AG09309 (cell line): ENCODE results near the gene SGF29.
"Not testable (repeated sequence)": the region's sequence is repeated elsewhere in the genome, so short reads cannot be mapped to it uniquely, and the experiment has no call there.

Source experiments
- DNase-seq: peaks from one replicate; pipeline ENCODE4 v3.0.0-alpha.2; 2010; ENCODE audit warnings: low read depth
- H3K4me3 ChIP-seq: 2 replicates; pipeline ENCODE4 v1.5.1; 2011; ENCODE audit warnings: mild to moderate bottlenecking, low read depth, low read length, moderate library complexity; ENCODE audit not compliant: control insufficient read depth
- TF ChIP-seq, protein P1 (sequence below): IDR thresholded peaks from 2 replicates; pipeline ENCODE4 v1.5.1; 2011; ENCODE audit warnings: mild to moderate bottlenecking, low read depth, low read length, inconsistent platforms; ENCODE audit not compliant: insufficient read depth, control insufficient read depth; ENCODE audit errors: missing control alignments

The SGF29 gene

DNA sequence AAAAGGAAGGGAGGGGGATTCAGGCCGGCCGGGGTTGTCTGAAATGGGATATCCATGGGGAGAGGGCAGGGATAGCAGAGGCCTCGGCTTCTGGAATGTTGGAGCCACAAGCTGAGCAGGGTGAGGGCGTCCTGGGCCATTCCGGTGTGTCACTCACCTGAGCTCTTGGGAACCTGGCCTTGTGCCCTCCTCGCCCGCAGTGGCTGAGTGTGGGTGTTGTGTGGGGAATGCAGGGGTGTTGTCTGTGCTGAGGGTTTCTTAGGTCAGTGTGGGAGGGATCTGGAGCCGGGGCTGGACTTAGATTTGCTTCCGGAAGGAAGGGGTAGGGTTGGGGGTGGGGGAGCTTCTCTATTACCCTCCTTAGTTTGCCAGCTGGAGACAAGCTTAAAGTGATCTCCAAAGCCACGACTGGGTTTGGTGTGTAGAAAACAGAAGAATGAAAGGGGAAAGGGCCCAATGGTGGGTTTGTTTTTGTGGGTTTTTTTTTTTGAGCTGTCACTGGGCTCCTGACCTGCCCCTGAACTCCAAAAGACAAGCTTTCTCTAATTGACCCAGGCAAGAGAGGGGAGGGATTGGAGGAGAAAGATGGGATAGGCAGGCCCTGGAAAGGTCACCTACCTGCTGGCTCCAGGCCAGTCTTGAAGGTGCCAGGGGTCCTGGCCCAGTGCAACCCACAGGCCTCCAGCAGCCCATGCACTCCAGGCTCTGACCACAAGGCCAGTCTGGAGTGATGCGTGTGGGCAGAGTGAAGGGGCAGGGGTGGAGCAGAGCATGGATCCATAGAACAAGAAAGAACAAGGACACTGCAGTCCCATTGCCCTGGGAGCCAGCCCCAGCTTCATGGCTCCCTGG lies 43.3 kb downstream of the SGF29 start, which contains the start of gene SULT1A2:
Gene SULT1A2 (minus strand): TSS at position 211 of the 852 bp plus-strand sequence. CDS start 1,120 bp downstream, outside the sequence.
- TF ChIP-seq, protein P1, sequence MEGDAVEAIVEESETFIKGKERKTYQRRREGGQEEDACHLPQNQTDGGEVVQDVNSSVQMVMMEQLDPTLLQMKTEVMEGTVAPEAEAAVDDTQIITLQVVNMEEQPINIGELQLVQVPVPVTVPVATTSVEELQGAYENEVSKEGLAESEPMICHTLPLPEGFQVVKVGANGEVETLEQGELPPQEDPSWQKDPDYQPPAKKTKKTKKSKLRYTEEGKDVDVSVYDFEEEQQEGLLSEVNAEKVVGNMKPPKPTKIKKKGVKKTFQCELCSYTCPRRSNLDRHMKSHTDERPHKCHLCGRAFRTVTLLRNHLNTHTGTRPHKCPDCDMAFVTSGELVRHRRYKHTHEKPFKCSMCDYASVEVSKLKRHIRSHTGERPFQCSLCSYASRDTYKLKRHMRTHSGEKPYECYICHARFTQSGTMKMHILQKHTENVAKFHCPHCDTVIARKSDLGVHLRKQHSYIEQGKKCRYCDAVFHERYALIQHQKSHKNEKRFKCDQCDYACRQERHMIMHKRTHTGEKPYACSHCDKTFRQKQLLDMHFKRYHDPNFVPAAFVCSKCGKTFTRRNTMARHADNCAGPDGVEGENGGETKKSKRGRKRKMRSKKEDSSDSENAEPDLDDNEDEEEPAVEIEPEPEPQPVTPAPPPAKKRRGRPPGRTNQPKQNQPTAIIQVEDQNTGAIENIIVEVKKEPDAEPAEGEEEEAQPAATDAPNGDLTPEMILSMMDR = no peak
- no peak for DNase-seq

DNA sequence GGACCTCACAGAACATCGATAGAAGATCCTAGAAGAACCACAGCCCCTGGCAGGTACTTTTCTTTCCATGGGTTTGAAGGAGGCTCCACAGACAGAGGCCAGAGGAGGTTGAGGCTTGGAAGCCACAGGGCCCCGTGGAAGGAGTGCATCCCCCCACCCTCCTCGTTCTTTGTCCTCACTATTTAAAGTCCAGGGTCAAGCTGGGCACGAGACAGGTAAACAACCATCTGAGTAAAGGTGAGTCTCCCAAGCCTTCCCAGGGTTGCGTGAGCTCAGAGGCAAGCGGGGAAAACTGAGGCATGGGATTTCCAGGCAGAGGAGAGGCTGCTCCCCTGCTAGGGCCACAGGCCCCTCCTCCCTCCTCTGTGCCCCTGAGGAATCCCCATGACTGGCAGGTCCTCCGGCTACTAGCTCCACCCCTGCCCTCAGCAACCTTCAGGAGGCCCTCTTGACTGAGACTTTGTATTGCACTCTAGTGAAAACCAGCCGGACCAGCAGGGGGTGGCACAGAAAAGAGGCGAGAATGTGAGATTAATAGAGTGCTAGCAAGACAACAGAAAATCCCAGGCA lies 44.1 kb downstream of the SGF29 start:
- TF ChIP-seq, protein P1 = no peak
- DNase-seq = no peak
- no peak overlapping the region for H3K4me3 ChIP-seq

More for the DNA sequence above, 43.3 kb downstream of the SGF29 start, which contains the start of gene SULT1A2:
- H3K4me3 ChIP-seq = no peak within 1 kb of the TSS

DNA sequence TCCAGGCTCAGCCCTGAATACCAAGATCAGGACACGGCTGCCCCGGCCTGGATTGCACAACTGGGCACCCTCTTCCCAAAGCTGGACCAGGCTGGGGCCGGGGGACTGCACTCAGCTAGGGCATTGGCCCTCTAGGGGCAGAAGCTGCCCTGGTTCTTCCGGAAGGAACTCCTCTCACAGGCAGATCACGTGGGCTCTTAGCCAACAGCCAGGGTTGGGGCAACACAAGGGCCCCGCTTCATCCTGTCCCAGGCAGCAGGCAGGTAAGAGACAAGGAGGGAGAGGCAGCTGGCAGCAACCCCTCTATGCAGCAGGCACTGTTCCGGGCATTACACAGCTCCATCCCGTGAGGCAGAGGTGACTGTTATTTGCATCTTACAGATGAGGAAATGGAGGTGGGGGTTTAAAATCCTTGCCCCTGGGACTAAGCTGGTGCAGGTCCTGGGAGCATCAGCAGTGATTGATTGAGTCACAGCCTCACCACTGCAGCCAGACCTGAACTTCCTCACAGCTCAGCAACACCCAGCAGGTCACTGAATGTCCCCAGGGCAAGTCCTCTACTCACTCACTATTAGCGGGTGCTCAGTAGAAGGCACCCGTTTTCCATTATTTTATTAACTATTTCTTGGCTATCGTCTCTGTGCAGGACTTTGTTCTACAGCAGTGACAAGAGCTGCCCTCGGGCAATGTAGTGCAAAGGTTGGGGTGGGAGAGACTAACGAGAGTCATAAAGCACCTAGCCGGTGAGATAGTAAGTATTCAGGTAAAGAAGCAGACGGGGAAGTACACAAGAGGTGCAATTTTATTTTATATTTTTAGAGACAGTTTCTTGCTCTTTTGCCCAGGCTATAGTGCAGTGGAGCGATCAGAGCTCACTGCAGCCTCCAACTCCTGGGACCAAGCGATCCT lies 45.9 kb downstream of the SGF29 start:
- not testable (repeated sequence) for DNase-seq, H3K4me3 ChIP-seq

DNA sequence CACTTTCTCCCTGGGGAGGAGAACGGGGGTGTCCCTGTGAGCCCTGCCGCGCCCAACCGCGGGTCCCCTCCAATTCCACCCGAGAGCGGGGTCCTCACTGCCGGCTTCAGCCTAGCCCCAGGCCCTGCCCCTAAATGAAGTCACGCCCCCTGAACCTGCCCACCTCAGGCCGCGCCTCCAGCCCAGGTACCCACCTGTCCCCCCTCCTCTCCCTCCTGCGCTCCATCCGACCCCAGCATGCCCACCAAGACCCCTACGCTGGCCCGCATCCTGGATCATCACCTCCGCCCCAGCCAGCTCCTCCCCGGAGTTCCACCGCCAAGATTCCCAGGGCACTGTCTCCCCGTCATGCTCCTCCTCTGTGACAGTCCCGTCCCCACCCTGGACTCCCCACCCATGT lies 47.2 kb downstream of the SGF29 start:
- H3K4me3 ChIP-seq, DNase-seq: not testable (repeated sequence)

DNA sequence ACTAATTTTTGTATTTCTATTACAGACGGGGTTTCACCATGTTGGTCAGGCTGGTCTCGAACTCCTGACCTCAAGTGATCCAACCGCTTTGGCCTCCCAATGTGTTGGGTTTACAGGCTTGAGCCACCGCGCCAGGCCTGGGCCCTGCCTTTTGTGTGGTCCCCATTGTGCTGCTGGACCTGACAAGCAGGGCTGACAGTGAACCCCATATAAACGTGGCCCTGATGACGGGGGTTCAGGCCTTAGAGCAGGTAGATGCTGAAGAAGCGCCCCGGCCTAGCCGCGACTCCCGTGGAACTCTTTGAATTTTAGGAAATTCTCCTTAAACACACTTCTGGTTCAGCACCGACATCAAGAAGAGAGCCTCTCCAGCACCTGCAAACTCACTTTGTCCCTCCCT lies 47.9 kb downstream of the SGF29 start:
- not testable (repeated sequence) for H3K4me3 ChIP-seq, DNase-seq

DNA sequence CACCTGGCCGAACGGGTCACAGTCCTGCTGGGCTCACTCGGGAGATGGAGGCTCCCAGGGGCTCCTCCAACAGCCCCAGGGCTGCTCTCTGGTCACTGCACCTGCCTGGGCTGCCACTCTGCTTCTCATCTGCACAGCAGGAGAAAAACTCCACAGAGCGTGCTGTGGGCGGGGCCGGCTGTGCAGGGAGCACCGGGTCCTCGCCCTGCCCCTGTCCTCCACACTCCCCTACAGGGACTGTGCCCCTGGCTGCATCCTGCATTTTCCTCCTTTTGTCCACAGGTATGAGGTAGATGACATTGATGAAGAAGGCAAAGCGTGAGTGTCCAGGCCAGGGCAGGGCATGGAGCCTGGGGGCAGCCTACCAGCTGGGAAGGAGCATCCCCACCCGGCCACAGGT lies 48.3 kb downstream of the SGF29 start:
- not testable (repeated sequence) for H3K4me3 ChIP-seq, DNase-seq

DNA sequence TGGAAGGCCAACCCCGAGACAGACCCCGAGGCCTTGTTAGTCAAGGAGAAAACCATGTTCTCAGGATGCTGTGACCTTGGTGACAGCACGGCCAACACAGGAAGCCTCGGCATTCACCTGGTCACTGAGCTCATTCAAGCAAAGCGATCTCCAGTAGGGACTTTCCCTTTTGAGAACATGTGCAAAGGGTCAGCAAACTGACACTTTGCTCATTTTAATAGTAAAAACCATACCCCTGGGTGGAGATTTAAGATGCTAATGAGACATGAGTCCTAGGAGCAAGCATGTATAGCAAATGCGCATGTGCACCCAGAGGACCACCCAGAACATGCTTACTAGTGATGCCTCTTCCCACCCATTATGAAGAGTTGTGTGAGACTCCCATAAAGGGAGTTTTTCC lies 48.8 kb downstream of the SGF29 start:
- TF ChIP-seq, protein P1 = no peak
- no peak overlapping the region for H3K4me3 ChIP-seq
- no peak for DNase-seq

DNA sequence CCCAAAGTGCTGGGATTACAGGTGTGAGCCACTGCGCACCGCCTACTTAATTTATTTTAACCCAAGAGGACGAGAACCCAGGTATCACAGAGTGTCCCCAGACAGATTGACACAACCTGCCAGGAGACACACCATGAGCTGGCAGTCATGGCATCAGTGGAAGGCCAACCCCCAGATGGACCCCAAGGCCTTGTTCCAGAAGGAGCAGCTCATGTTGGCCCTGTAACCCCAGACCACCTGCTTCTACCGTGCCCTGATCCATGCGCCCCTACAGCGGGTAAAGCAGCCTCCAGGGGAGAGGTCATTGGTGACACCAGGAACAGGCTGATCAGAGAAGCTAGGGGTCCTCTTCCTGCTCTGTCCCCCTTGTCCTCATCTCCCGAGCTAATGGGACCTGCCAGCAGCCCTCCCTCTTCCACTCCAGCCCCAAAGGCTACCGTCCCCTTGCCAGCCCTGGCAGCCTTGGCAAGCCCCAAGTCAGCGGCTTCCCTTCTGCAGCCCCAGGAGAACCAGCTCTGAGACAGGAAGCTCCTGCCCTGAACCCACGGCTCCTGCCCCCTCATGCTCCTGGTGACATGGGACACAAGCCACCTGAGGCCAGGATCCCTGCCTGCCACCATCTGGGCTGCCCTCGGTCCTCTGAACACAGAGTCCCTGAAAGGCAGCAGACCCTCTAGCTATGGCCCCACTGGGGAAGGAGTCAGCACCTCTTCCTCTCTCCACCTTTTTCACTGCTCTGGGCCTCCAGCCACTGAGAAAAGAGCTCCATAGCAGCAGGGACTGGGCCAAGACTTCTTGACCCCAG lies 49.9 kb downstream of the SGF29 start:
- DNase-seq = no peak
- H3K4me3 ChIP-seq = no peak overlapping the region
- TF ChIP-seq, protein P1 = no peak
